GM12892 (cell line): ENCODE data around the gene FOXO3.

ENCODE experiments used
- DNase-seq: peaks from one replicate; pipeline ENCODE4 v3.0.0; 2011; ENCODE audit not compliant: insufficient read length
- FAIRE-seq: peaks from 2 replicates; lab custom pipeline; 2011; peaks lifted over from hg19 to GRCh38; lab: Jason Lieb, UNC
- POLR2A ChIP-seq: IDR thresholded peaks from 2 replicates; pipeline ENCODE4 v1.6.1; 2011; ENCODE audit warnings: low read depth, low read length, control low read depth
- POLR2AphosphoS5 ChIP-seq: IDR thresholded peaks from 2 replicates; pipeline ENCODE4 v1.6.1; 2011; ENCODE audit warnings: low read depth, low read length, control low read depth
- TAF1 ChIP-seq: IDR thresholded peaks from 2 replicates; pipeline ENCODE4 v1.6.1; 2011; ENCODE audit warnings: low read depth, mild to moderate bottlenecking, control low read depth, low read length, borderline replicate concordance

The FOXO3 gene

DNA sequence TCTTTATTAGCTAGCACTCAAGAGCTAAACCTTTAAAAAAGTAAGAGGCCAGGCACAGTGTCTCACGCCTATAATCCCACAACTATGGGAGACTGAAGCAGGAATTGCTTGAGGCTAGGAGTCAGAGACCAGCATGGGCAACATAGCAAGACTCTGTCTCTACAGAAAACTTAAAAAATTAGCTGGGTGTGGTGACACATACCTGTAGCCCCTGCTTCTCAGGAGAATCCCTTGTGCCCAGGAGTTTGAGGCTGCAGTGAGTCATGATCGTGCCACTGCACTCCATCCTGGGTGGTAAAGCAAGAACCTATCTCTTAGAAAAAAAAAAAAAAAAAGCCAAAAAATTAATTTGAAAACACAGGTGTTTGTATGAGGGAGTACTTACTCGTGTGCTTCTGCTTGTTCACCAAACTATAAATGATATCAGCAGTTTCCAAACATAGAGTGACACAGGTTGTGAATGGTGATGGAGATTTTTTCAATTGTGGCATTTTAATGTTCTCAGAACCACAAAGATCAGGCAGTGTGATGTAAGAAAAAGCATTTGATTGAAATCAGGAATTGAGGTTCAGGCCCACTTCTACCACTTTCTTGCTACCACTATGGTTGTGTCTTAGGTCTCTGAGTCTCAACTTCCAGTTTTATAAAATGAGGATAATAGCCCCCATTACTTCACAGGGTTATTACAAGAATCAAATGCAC, 104.9 kb downstream of the FOXO3 start:
- TF ChIP-seq TAF1 (no peak), POLR2AphosphoS5 (no peak), POLR2A (no peak)
- DNase-seq (no peak), FAIRE-seq (no peak)

DNA sequence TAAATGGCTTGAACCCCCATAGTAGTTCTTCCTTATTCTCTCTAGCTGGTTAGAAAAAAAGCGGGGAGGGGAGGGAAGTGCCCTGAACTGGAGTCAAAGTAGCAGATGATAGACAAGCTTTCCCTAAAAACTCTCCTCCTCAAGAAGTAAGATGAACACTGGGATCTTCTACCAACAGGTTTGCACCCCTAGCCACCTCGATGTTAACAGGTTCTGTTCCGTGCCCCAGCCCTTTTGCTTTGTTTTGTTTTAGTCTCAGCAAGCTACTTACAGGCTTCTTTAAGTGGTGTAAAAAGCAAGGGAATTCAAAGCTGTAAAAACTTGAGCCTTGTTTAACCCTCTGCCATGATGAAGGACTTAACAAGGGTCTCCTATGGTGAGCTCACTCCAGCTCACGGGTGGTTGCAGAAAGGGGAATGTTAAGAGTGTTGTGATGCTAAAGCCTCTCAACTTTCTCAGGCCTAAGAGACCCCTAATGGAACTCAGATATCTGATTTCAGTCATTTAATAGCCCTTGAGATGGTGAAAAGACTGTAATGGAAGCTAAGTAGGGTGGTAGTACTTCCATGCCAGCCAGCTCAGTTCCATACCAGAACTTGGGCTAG, 106.0 kb downstream of the FOXO3 start:
- no peak for TF ChIP-seq POLR2AphosphoS5
- no peak for TF ChIP-seq POLR2A
- no peak for TF ChIP-seq TAF1
- FAIRE-seq = no peak
- no peak for DNase-seq

DNA sequence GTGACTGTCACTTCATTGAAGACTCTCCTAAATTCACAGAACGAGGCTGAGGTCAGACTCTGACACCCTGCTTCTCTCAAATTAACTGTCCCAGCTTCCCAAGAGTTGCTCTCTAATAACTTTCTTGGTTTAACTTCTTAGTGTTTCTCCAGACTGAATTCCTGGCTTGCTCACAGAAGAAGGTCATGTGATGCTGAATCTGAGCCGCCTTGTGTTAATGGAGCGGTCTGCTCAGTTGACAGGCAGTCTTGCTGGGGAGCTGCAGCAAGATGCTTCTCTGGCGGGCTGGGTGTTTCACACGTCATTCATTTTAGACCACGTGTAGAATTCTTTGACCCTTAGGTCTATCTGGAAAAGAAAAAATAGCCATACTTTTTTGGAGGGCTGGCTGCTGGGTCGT, 107.3 kb downstream of the FOXO3 start:
- TF ChIP-seq POLR2AphosphoS5 (no peak), POLR2A (no peak), TAF1 (no peak)
- no peak for DNase-seq
- FAIRE-seq = no peak

DNA sequence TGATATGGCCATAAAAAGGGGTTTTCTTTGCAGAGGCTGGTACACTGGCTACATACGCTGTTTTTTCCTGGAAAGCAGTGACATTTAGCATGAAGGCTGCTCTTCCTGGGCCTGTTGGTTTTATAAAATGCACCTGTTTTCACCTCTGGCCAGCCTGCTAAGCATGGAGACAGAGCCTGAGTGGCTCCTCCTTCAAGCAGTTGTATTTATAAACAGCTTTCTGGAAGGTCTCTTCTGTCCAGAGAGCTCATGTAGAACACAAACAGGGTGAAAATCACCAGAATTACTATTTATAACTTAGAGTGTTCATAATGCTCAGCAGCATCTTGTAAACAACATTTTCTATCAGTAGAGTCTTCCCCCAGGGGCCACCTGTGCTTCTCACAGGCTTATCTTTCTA, 109.0 kb downstream of the FOXO3 start:
- FAIRE-seq (no peak), DNase-seq (no peak)

DNA sequence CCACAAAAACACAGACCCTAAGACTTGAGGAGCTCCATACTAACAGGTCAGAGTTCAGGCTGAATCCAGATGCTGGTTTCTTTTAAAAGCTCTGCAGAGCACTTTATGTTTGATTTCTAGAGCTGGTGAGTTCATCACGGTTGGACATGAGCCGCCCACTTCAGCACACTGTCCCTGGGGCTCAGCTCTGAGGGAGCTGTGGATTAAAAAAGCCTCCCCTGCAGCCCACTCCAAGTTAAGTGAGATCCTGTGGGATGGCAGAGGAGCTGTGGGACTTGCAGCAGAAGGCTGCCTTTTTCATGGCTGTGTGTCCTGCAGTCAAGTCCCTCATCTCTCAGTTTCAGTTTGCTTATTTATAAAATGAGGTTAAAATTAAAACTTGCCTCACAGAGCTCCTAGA, 110.5 kb downstream of the FOXO3 start:
- DNase-seq (no peak), FAIRE-seq (no peak)
- TF ChIP-seq POLR2AphosphoS5 (no peak), TAF1 (no peak)

More for the DNA sequence above, 109.0 kb downstream of the FOXO3 start:
- no peak for TF ChIP-seq TAF1
- no peak for TF ChIP-seq POLR2AphosphoS5
- no peak for TF ChIP-seq POLR2A

DNA sequence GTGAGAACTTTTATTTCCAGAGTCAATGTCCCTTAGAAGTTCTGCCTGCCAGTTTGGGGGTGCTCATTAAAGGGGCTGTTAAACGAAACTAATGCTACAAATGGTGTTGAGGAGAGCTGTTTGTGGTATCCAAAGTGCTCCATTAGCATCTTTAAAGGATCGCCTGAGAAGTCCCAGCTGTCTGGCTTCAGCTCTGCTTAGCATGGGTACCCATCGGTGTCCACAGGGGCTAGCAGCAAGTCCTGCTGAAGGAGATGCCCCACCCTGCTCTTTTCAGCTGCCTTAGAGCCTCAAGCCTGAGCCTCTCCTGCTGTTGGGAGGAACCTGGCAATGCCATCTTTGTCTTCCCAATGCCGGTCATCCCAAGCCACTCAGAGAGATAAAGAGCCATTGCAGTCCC, 111.1 kb downstream of the FOXO3 start:
- no peak for TF ChIP-seq TAF1
- TF ChIP-seq POLR2AphosphoS5 = no peak
- no peak for TF ChIP-seq POLR2A
- no peak for DNase-seq
- peak; percentile 9 for FAIRE-seq

DNA sequence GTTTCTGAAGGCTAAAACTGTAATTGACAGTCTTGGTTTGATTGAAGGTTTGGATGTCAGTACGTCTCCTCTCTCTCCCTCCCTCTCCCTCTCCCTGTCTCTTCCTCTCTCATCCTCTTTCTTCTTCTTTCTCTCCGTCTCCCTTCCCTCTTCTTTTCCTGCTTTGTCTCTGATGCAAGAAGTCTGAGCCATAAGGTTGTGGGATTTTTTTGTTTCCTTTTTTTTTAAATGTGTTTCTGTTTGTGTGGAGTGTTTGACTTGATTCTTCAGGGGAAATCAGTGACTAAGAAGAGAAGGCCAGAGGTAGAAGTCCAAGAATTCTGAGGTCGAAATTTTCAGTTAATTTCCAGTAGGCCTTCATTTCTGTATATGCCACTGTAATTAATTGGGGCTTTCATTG, 111.9 kb downstream of the FOXO3 start:
- FAIRE-seq (no peak), DNase-seq (no peak)
- no peak for TF ChIP-seq POLR2AphosphoS5
- TF ChIP-seq POLR2A = no peak
- no peak for TF ChIP-seq TAF1

DNA sequence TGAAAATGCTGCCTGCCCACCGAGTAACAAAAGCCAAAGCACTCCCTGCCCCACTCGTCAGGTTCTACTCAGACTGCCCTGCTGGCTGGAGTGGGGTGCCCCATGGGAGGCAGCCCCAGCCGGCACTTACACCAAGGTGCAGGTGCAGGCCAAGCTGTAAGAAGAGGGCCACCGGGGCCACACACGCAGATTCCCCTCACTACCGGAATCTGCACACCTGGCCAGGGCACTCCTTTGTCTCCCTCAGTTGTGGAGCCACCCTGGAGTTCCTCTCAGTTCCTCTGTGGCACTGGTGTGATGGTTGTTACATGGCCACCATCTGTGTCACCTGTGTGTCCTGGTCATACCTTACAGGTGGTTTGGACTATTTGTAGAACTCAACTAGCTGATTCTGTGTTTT, 112.4 kb downstream of the FOXO3 start:
- TF ChIP-seq POLR2A (no peak), POLR2AphosphoS5 (no peak), TAF1 (no peak)
- FAIRE-seq (no peak), DNase-seq (no peak)

DNA sequence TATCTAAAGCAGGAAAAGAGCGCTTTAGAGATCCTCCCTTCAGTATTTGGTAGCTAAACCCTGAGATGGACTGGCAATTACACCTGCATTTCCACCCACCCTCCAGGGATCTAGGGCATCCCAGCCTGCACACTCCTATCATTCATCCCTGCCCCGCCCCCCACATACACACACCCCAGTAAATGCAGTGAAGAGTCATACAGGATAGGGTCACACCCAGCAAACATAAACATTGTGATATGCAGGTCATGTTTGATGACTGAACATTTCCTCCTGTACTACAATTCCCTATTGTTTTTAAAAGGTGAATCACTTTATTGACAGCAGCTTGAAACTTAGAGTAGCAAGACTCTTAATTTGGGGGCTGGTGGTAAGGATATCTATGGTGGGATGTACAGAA, 112.9 kb downstream of the FOXO3 start:
- TF ChIP-seq POLR2A (no peak), TAF1 (no peak), POLR2AphosphoS5 (no peak)
- DNase-seq = no peak
- no peak for FAIRE-seq

DNA sequence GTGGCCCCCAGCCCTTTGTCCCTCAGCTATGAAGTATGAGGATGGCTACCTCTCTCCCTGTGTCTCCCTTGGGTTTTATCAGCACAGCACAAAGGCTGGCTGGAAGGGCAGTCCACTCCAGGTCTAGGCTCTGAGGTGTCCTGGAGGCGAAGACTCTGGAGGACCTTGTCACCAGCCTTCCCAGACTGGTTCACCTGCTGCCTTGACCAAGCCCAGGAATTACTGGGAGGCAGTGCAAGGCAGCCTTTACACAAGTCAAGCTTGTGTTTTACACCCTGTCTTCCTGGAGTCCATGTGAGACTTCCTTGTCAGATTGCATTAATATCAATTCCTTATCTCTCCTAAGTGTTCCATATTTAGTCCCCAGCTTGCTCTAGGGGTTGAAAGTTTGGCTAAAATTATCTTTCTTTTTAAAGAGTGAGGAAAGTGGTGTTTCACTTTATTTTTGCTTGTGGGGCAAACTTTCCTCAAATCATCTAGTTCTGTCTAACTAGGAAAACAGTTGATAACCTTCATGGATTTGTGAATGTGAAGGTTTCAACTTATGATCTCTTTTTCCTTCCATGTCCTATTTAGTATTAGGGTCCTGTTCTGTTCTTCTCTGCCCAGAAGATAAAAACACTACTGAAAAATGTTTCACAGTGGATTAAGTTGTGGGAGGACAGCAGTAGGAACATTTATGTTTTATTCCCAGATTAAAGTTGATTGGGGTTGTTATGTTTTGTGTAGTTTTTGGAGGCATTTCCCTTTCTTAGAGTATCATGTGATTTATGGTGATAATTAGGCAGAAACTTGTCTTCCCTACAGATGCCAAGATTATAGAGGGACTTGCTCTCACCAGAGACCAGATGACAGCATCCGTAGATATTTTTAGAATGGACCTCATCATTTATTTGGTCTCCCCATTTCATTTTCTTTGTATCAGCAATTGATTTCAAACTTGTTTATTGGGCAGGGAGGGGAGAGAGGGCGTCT, 114.8 kb downstream of the FOXO3 start:
- FAIRE-seq (no peak), DNase-seq (no peak)
- TF ChIP-seq POLR2A = no peak
- no peak for TF ChIP-seq POLR2AphosphoS5
- no peak for TF ChIP-seq TAF1

DNA sequence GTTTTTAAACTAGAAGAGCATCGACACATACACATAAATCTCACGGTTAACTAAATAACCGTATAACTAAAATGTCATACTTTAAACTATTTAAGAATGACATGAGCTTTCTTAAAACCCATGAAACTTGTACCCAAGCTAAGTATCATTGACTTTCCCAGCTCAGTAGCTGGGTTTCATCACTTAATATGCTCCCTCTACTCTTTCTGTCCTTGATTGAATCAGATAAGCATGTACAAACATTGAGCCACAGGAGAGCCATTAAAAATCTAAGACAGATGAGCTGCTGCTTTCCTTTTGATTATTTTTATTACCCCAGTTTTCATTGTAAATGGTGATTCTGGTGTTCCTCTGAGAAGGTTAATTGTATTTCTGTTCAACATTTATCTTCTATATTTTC, 115.8 kb downstream of the FOXO3 start:
- FAIRE-seq (no peak), DNase-seq (no peak)
- TF ChIP-seq POLR2AphosphoS5 = no peak
- TF ChIP-seq POLR2A = no peak
- no peak for TF ChIP-seq TAF1

DNA sequence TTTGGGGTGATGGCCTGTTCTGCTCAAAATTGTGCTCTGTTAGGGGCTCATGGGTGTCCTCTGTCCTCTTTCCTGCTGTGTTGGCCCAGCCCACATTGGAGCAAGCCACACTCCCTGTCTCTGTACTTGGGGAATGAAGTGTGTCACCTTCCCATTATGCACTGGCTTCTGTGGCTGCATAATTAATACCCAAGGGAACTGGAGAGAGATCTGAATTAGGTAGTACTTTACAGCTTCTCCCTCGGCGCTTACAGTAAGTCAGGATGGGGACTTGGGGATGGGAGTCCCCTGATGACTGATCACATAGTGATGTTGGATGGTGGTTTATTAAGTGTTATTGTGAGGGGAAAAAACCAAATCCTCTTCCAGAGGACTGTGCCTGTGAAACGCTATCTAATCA, 116.6 kb downstream of the FOXO3 start:
- no peak for TF ChIP-seq POLR2AphosphoS5
- TF ChIP-seq POLR2A = no peak
- no peak for TF ChIP-seq TAF1
- DNase-seq = no peak
- no peak for FAIRE-seq
